HG02763 (cell line): ENCODE data around the gene AFAP1.

Experiments
- ATAC-seq: cut with Tn5 transposase; IDR thresholded peaks from one replicate; pipeline ENCODE4 v1.9.1; 2021; ENCODE audit warnings: mild to moderate bottlenecking, moderate library complexity; ENCODE audit not compliant: unreplicated experiment

Gene AFAP1

GRCh38 chr4:7741946-7742806 lies 197.5 kb downstream of the AFAP1 start:
- no peak for ATAC-seq

- ATAC-seq, result no peak
Observed at GRCh38 chr4:7740866-7741525, 198.7 kb downstream of the AFAP1 start.

GRCh38 chr4:7739918-7740865 lies 199.5 kb downstream of the AFAP1 start:
- ATAC-seq, result no peak

DNA sequence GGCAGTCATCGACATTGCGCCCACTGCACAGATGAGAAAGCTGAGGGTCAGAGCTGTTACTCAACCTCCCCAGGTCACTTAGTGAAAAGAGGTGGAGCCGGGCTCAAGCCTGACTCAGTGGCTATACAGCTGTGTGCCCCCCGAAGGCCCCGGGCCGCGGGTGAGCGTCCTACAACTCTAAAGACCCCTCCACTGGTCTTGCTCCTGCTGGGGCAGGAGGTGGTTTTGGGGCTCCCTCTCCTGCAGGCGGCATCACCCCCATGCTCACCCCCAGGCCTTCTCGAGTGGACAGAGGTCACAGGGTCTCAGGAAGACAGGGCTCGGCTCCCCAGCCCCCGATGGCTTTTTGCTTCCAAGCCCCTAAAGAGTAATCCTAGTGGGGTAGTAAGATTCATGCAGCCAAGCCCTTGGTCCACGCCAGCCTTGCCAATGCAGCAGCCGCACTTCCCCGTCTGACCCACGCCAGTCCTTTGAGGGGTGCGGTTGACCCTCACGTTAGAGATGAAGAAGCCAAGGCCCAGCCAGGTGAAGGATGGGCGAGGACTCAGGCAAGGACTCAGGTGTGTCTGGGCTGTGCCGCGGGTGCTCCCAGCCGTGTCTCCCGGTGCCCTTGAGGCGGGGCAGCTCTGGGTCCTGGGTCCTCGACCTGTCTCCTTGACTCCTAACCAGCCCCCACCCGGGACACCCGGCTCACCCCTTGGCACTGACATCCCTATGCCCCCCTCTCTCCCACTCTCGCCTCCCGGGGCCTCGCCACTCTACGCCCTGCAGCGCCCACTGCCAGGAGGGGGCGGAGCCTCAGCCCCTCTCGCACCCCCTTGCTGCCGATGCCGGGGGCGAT lies 200.4 kb downstream of the AFAP1 start:
- ATAC-seq, result no peak

GRCh38 chr4:7738458-7739076 lies 201.1 kb downstream of the AFAP1 start:
- no peak for ATAC-seq

GRCh38 chr4:7737752-7738457 lies 201.8 kb downstream of the AFAP1 start:
- ATAC-seq, result no peak

- no peak for ATAC-seq
Observed at GRCh38 chr4:7737268-7737645, 202.4 kb downstream of the AFAP1 start.

GRCh38 chr4:7736436-7737267 lies 203.0 kb downstream of the AFAP1 start:
- no peak for ATAC-seq

GRCh38 chr4:7735961-7736360 lies 203.7 kb downstream of the AFAP1 start:
- no peak for ATAC-seq

DNA sequence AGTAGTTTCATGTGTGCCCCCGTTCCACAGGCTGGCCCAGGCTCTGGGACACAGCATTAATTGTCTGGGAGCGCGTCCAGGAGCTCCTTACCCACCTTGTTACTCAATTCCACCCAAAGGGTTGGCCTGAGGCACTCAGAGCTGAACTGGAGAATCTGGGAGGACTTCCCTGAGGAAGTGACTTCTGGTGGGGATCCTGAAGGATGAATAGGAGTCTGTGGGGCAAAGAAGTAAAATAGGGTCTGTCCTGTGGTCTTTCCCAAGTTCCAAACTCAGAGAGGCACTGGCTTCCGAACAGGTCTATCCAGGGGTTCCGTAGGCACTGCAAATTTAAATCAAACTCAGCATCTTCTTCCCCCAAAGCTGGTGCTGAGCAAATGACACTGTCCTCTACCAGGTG lies 204.3 kb downstream of the AFAP1 start:
- no peak for ATAC-seq

- no peak for ATAC-seq
Observed at GRCh38 chr4:7734651-7735260, 204.9 kb downstream of the AFAP1 start.

DNA sequence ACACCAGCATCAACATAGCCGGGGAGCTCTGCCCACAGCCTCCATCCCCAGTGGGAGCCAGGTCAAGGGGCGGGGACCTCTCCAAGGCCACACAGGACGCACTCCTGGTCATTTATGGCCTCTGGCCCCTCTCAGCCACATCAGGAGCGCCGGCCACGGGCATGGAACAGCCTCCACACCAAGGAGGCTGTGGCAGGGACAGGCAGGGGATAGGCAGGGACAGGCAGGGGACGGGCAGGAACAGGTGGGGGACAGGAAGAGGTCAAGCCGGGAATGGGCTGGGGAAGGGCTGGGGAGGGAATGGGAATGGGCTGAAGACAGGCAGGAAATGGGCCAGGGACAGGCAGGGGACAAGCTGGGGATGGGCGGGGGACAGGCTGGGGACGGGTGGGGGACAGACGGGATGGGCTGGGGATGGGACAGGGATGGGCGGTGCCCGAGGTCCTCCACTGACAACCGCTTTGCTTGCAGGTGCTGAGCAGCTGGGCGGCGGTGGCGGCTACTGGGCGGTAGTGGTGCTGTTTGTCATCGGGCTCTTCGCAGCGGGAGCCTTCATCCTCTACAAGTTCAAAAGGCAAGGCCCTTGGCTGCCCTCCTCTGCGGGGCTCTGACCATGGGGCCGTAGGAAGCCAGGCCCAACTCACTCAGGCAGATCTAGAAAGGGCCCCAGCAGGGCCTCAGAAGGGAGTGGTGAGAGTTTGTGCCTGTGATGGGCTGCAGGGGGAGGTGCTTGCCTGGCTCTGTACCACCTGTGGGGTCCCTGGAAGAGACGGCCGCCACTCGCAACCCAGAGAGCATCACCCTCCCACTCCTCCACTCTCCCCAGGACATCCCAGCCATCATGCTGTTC lies 205.6 kb downstream of the AFAP1 start:
- no peak for ATAC-seq

- ATAC-seq, result no peak
Observed at GRCh38 chr4:7733201-7733600, 206.5 kb downstream of the AFAP1 start.

GRCh38 chr4:7732263-7732662 lies 207.4 kb downstream of the AFAP1 start:
- ATAC-seq, result no peak

DNA sequence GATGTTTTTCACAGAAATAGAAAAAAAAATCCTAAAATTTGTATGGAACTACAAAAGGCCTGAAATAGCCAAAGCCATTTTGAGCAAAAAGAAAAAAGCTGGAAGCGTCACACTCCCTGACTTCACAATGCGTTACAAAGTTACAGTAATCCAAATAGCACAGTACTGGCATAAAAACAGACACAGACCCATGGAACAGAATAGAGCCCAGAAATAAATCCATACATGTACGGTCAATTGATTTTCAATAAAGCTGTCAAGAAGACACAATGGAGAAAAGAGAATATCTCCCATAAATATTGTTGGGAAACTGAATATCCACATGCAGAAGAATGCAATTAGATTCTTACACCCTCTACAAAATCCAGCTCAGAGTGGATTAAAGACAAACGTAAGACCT lies 208.2 kb downstream of the AFAP1 start:
- no peak for ATAC-seq

GRCh38 chr4:7727749-7728148 lies 211.9 kb downstream of the AFAP1 start:
- no peak for ATAC-seq
